Neuronal stem cell (in vitro differentiated cells): Measurements from ENCODE around the gene SPPL3.

Experiments
- DNase-seq: peaks from one replicate; pipeline ENCODE4 v3.0.0-alpha.2; 2013; ENCODE audit warnings: low spot score
- H2AFZ ChIP-seq: one replicate; pipeline ENCODE4 v1.6.1; 2013; ENCODE audit warnings: mild to moderate bottlenecking, low read length, inconsistent platforms
- H2AK5ac ChIP-seq: 2 replicates; pipeline ENCODE4 v1.6.1; 2013; ENCODE audit warnings: low read depth, mild to moderate bottlenecking, inconsistent platforms, low read length, moderate library complexity, mixed read lengths
- H2BK120ac ChIP-seq: 2 replicates; pipeline ENCODE4 v1.6.1; 2013; ENCODE audit warnings: low read depth, mild to moderate bottlenecking, inconsistent platforms, low read length, moderate library complexity, mixed read lengths
- H2BK12ac ChIP-seq: one replicate; pipeline ENCODE4 v1.6.1; 2013; ENCODE audit warnings: low read length, inconsistent platforms
- H2BK15ac ChIP-seq: 2 replicates; pipeline ENCODE4 v1.6.1; 2013; ENCODE audit warnings: mild to moderate bottlenecking, low read length, inconsistent platforms, mixed read lengths
- H2BK5ac ChIP-seq: one replicate; pipeline ENCODE4 v1.6.1; 2013; ENCODE audit warnings: inconsistent platforms, mild to moderate bottlenecking, low read length, moderate library complexity
- H3K14ac ChIP-seq: one replicate; pipeline ENCODE4 v1.6.1; 2013; ENCODE audit warnings: low read length, inconsistent platforms
- H3K18ac ChIP-seq: 2 replicates; pipeline ENCODE4 v1.6.1; 2013; ENCODE audit warnings: low read length, inconsistent platforms
- H3K23ac ChIP-seq: 2 replicates; pipeline ENCODE4 v1.6.1; 2013; ENCODE audit warnings: low read depth, mild to moderate bottlenecking, mixed read lengths, low read length, inconsistent platforms; ENCODE audit not compliant: poor library complexity
- H3K27ac ChIP-seq: replicated peaks from 3 replicates; pipeline ENCODE4 v1.5.1; 2013; ENCODE audit warnings: low read length, inconsistent platforms
- H3K27me3 ChIP-seq, 3 experiments: 2 replicates each; pipeline ENCODE4 v1.6.1; 2013; ENCODE audit warnings: low read length in 3 of 3, mild to moderate bottlenecking in 2 of 3, inconsistent platforms in 1 of 3, low read depth in 1 of 3, mixed read lengths in 1 of 3, moderate library complexity in 1 of 3; ENCODE audit not compliant: control insufficient read depth in 3 of 3, insufficient read depth in 3 of 3
- H3K36me3 ChIP-seq, 2 donors: replicated peaks in 1 of 2; 2 replicates each; pipeline ENCODE4 v1.6.1; 2013; ENCODE audit warnings: low read length in 2 of 2; ENCODE audit not compliant: control insufficient read depth in 2 of 2, insufficient read depth in 2 of 2
- H3K4ac ChIP-seq: 2 replicates; pipeline ENCODE4 v1.6.1; 2013; ENCODE audit warnings: inconsistent platforms, mild to moderate bottlenecking, low read length, moderate library complexity
- H3K4me1 ChIP-seq, 2 donors: 1 replicate in 1 of 2; 2 replicates in 1 of 2; pipeline ENCODE4 v1.6.1; 2013; ENCODE audit warnings: low read length in 2 of 2, low read depth in 1 of 2; ENCODE audit not compliant: control insufficient read depth in 2 of 2, insufficient read depth in 1 of 2
- H3K4me2 ChIP-seq: one replicate; pipeline ENCODE4 v1.6.1; 2013; ENCODE audit warnings: mild to moderate bottlenecking, low read length, inconsistent platforms; ENCODE audit not compliant: insufficient read depth, poor library complexity, severe bottlenecking
- H3K4me3 ChIP-seq, 2 donors: 2 replicates each; pipeline ENCODE4 v1.5.1; 2013; ENCODE audit warnings: low read length in 2 of 2, mild to moderate bottlenecking in 2 of 2, inconsistent platforms in 1 of 2, moderate library complexity in 1 of 2
- H3K79me1 ChIP-seq: one replicate; pipeline ENCODE4 v1.6.1; 2013; ENCODE audit warnings: low read depth, mild to moderate bottlenecking, inconsistent platforms, low read length, moderate library complexity
- H3K9ac ChIP-seq: one replicate; pipeline ENCODE4 v1.6.1; 2013; ENCODE audit warnings: mild to moderate bottlenecking, low read depth, low read length, inconsistent platforms; ENCODE audit not compliant: poor library complexity
- H3K9me3 ChIP-seq, 2 donors: replicated peaks in 1 of 2; 2 replicates each; pipeline versions ENCODE3 to v1.6.1; 2013; ENCODE audit warnings: low read length in 2 of 2, mild to moderate bottlenecking in 2 of 2, inconsistent platforms in 1 of 2, low read depth in 1 of 2, mixed read lengths in 1 of 2, moderate library complexity in 1 of 2; ENCODE audit not compliant: control insufficient read depth in 2 of 2, insufficient read depth in 1 of 2
- H4K8ac ChIP-seq: one replicate; pipeline ENCODE4 v1.6.1; 2013; ENCODE audit warnings: low read depth, mild to moderate bottlenecking, inconsistent platforms, low read length, moderate library complexity
- H4K91ac ChIP-seq: one replicate; pipeline ENCODE4 v1.6.1; 2013; ENCODE audit warnings: low read length, low read depth, mild to moderate bottlenecking, inconsistent platforms; ENCODE audit not compliant: poor library complexity
- WGBS, 2 donors: extraction: QIAGEN DNeasy Blood & Tissue Kit; methylation state at CpG; one replicate each; pipeline ENCODE4 v1.1.7; 2013; ENCODE audit warnings: missing lambda C conversion rate in 2 of 2, mixed read lengths in 1 of 2; ENCODE audit not compliant: insufficient read length in 2 of 2, insufficient replicate concordance in 1 of 2; ENCODE audit errors: extremely low coverage in 2 of 2; 5-methylcytosine and 5-hydroxymethylcytosine counted together

SPPL3 gene

GRCh38 chr12:120748242-120748641 is 155.9 kb downstream of the SPPL3 start:
- H2BK15ac ChIP-seq: no peak overlapping the region
- no peak overlapping the region for H2BK120ac ChIP-seq
- no peak overlapping the region for H3K4me2 ChIP-seq
- H3K4me3 ChIP-seq: no peak overlapping the region
- H3K36me3 ChIP-seq: no peaks in the 10 kb centered on the region
- no peaks in the 10 kb centered on the region for H3K79me1 ChIP-seq
- WGBS, 2 donors: no CpG with 5 or more reads among the region's 7 CpGs
- no peak overlapping the region for H3K18ac ChIP-seq
- no peaks in the 10 kb centered on the region for H3K27me3 ChIP-seq
- H3K27ac ChIP-seq: no peak overlapping the region
- DNase-seq: no peak
- H3K23ac ChIP-seq: no peak overlapping the region
- H3K4me1 ChIP-seq: peaks cover 0 to 3% of the 10 kb centered on the region in 2 donors
- no peak overlapping the region for H3K14ac ChIP-seq
- H4K8ac ChIP-seq: no peak overlapping the region
- H3K9me3 ChIP-seq: no peaks in the 10 kb centered on the region
- H2BK12ac ChIP-seq: no peak overlapping the region
- H3K4ac ChIP-seq: no peak overlapping the region
- H3K9ac ChIP-seq: no peak overlapping the region
- no peak overlapping the region for H4K91ac ChIP-seq
- no peak overlapping the region for H2AFZ ChIP-seq
- no peak overlapping the region for H2AK5ac ChIP-seq
- H2BK5ac ChIP-seq: no peak overlapping the region

- no peak for DNase-seq
- H2BK120ac ChIP-seq: no peak overlapping the region
- H3K14ac ChIP-seq: no peak overlapping the region
- no peak overlapping the region for H2AFZ ChIP-seq
- no peak overlapping the region for H4K91ac ChIP-seq
- H2AK5ac ChIP-seq: peak overlapping the region; percentile 6
- H3K27me3 ChIP-seq: no peaks in the 10 kb centered on the region
- H3K18ac ChIP-seq: no peak overlapping the region
- H4K8ac ChIP-seq: no peak overlapping the region
- no peak overlapping the region for H3K9ac ChIP-seq
- H2BK5ac ChIP-seq: no peak overlapping the region
- no peak overlapping the region for H3K27ac ChIP-seq
- no peaks in the 10 kb centered on the region for H3K9me3 ChIP-seq
- H3K23ac ChIP-seq: no peak overlapping the region
- no peak overlapping the region for H2BK12ac ChIP-seq
- no peaks in the 10 kb centered on the region for H3K36me3 ChIP-seq
- H2BK15ac ChIP-seq: no peak overlapping the region
- H3K4ac ChIP-seq: no peak overlapping the region
- H3K4me1 ChIP-seq: no peaks in the 10 kb centered on the region
- H3K4me3 ChIP-seq: no peak overlapping the region
- WGBS, 2 donors: no CpG with 5 or more reads among the region's 15 CpGs
- H3K4me2 ChIP-seq: no peak overlapping the region
- no peaks in the 10 kb centered on the region for H3K79me1 ChIP-seq
Observed at GRCh38 chr12:120744922-120745493, 159.2 kb downstream of the SPPL3 start.

- H3K9me3 ChIP-seq: no peaks in the 10 kb centered on the region
- H3K36me3 ChIP-seq: no peaks in the 10 kb centered on the region
- H3K27me3 ChIP-seq: no peaks in the 10 kb centered on the region
- H2BK15ac ChIP-seq: peak overlapping the region; percentile 49
- peak overlapping the region in 1 of 2 donors; percentile 25 for H3K4me3 ChIP-seq
- H4K91ac ChIP-seq: no peak overlapping the region
- no peak overlapping the region for H3K14ac ChIP-seq
- no peak overlapping the region for H3K23ac ChIP-seq
- no peak overlapping the region for H2BK120ac ChIP-seq
- WGBS, 2 donors: no CpG with 5 or more reads among the region's 33 CpGs
- no peak overlapping the region for H2BK5ac ChIP-seq
- no peak overlapping the region for H3K27ac ChIP-seq
- no peak overlapping the region for H3K4ac ChIP-seq
- H4K8ac ChIP-seq: no peak overlapping the region
- no peaks in the 10 kb centered on the region for H3K4me1 ChIP-seq
- no peak overlapping the region for H2AFZ ChIP-seq
- no peak overlapping the region for H3K4me2 ChIP-seq
- no peak overlapping the region for H2BK12ac ChIP-seq
- H2AK5ac ChIP-seq: peak overlapping the region; percentile 70
- H3K79me1 ChIP-seq: no peaks in the 10 kb centered on the region
- H3K9ac ChIP-seq: no peak overlapping the region
- H3K18ac ChIP-seq: peak overlapping the region; percentile 28
- no peak for DNase-seq
Observed at GRCh38 chr12:120741476-120742421, 162.4 kb downstream of the SPPL3 start.

- H3K23ac ChIP-seq: no peak overlapping the region
- H3K27me3 ChIP-seq: no peaks in the 10 kb centered on the region
- H2BK12ac ChIP-seq: no peak overlapping the region
- no peak overlapping the region for H4K8ac ChIP-seq
- H3K27ac ChIP-seq: no peak overlapping the region
- no peak overlapping the region for H4K91ac ChIP-seq
- H2AK5ac ChIP-seq: no peak overlapping the region
- H3K36me3 ChIP-seq: no peaks in the 10 kb centered on the region
- no peak overlapping the region for H2BK120ac ChIP-seq
- no peaks in the 10 kb centered on the region for H3K9me3 ChIP-seq
- H3K4me1 ChIP-seq: no peaks in the 10 kb centered on the region
- H3K14ac ChIP-seq: no peak overlapping the region
- H2AFZ ChIP-seq: no peak overlapping the region
- DNase-seq: no peak
- H3K4ac ChIP-seq: no peak overlapping the region
- no peak overlapping the region for H3K9ac ChIP-seq
- no peak overlapping the region for H3K18ac ChIP-seq
- H2BK15ac ChIP-seq: peak overlapping the region; percentile 49
- H2BK5ac ChIP-seq: no peak overlapping the region
- no peak overlapping the region for H3K4me2 ChIP-seq
- H3K4me3 ChIP-seq: no peak overlapping the region
- H3K79me1 ChIP-seq: no peaks in the 10 kb centered on the region
- no CpG with 5 or more reads among the region's 15 CpGs for WGBS, 2 donors
Observed at GRCh38 chr12:120740871-120741270, 163.3 kb downstream of the SPPL3 start.
